SKM-1 (cell line): ENCODE data around the gene RHOT2.

Experiments used
- DNase-seq: peaks from one replicate; lab custom pipeline; 2025; ENCODE audit not compliant: unreplicated experiment; lab: John Stamatoyannopoulos, UW

RHOT2 gene

DNA sequence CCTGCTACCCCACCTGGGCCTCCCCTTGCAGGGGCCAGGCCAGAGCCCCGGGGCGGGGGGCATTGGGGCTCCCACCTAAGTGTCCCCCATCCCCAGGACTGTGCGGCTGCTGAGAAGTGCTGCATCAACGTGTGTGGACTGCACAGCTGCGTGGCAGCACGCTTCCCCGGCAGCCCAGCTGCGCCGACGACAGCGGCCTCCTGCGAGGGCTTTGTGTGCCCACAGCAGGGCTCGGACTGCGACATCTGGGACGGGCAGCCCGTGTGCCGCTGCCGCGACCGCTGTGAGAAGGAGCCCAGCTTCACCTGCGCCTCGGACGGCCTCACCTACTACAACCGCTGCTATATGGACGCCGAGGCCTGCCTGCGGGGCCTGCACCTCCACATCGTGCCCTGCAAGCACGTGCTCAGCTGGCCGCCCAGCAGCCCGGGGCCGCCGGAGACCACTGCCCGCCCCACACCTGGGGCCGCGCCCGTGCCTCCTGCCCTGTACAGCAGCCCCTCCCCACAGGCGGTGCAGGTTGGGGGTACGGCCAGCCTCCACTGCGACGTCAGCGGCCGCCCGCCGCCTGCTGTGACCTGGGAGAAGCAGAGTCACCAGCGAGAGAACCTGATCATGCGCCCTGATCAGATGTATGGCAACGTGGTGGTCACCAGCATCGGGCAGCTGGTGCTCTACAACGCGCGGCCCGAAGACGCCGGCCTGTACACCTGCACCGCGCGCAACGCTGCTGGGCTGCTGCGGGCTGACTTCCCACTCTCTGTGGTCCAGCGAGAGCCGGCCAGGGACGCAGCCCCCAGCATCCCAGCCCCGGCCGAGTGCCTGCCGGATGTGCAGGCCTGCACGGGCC lies 35.2 kb upstream of the RHOT2 start:
- DNase-seq: no peak

DNA sequence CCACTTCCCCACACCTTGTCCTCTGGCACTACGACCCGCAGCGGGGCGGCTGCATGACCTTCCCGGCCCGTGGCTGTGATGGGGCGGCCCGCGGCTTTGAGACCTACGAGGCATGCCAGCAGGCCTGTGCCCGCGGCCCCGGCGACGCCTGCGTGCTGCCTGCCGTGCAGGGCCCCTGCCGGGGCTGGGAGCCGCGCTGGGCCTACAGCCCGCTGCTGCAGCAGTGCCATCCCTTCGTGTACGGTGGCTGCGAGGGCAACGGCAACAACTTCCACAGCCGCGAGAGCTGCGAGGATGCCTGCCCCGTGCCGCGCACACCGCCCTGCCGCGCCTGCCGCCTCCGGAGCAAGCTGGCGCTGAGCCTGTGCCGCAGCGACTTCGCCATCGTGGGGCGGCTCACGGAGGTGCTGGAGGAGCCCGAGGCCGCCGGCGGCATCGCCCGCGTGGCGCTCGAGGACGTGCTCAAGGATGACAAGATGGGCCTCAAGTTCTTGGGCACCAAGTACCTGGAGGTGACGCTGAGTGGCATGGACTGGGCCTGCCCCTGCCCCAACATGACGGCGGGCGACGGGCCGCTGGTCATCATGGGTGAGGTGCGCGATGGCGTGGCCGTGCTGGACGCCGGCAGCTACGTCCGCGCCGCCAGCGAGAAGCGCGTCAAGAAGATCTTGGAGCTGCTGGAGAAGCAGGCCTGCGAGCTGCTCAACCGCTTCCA lies 34.4 kb upstream of the RHOT2 start:
- DNase-seq: no peak

DNA sequence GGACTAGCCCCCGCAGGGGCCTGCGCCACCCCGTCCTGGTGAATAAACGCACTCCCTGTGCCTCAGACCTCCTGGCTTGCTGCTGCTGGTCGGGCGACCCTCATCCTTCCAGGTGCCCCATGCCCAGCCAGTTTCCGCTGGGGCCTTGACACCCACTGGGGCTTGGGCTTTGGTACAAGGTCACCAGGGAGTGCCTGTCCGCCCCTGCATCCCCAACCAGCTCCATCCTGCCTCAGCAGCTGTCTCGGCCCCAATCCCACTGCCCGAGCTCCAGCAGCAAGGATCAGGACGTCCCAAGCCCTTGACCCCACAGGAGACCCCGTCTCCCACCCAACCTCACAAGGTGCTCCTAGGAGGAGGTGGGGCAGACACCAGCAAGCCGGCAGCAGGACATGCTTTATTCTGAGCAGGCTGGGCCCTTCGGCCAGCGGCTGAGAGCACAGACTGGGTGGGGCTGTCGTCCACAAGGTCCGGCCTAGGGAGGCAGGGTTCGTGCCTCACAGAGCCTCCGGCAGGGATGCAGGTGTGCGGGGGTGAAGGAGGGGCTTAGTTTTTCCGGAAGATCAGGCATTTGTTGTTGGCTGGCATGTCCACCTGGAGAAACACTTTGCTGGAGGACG lies 33.8 kb upstream of the RHOT2 start:
- no peak for DNase-seq

DNA sequence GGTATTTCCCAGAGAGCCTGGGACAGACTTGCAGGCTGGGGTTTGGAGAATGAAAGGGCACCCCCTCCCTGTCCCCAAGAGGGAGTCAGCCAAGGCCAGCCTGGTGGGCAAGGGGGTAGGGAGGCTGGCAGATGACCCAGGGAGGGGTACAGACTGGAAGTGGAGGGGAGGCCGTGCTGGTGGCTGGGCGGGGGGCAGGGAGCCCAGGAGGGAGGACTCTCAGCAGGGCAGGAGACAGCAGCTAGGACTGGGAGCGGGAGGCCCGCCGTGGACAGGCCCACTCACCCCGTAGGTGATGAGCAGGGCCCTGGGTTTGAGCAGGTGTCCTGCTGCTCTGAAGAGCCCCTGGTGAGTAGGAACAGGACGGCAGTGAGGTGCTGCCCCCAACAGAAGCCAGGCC lies 32.9 kb upstream of the RHOT2 start:
- DNase-seq: no peak

DNA sequence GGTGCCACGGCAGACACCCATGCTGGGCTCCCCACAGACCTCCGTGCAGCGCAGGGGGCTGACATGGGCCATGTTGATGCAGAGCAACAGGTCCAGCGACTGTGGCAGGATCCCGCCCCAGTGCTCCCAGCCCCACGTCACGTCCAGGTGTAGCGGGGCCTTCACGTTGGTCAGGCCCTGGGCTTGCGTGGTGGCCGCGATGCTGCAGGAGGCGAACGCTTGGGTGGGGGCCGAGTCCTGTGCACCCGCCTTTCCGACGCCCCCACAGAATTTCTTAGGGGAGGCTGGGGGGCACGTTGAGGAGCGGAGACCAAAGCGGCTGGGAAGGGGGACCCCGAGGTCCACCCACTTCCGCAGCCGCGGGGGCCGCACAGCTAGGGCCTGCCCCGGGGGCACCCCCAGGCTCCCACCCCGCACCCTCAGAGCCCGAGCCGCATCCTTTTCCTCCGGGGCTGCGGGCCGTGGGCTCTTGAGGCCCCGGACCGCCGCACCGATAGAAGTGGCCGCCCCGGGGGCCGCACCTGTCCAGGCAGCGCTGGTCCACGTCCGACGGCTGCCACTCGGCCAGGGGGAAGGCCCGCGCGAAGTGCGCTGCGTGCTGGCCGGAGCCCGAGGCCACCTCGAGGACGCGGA lies 32.2 kb upstream of the RHOT2 start:
- DNase-seq: no peak

DNA sequence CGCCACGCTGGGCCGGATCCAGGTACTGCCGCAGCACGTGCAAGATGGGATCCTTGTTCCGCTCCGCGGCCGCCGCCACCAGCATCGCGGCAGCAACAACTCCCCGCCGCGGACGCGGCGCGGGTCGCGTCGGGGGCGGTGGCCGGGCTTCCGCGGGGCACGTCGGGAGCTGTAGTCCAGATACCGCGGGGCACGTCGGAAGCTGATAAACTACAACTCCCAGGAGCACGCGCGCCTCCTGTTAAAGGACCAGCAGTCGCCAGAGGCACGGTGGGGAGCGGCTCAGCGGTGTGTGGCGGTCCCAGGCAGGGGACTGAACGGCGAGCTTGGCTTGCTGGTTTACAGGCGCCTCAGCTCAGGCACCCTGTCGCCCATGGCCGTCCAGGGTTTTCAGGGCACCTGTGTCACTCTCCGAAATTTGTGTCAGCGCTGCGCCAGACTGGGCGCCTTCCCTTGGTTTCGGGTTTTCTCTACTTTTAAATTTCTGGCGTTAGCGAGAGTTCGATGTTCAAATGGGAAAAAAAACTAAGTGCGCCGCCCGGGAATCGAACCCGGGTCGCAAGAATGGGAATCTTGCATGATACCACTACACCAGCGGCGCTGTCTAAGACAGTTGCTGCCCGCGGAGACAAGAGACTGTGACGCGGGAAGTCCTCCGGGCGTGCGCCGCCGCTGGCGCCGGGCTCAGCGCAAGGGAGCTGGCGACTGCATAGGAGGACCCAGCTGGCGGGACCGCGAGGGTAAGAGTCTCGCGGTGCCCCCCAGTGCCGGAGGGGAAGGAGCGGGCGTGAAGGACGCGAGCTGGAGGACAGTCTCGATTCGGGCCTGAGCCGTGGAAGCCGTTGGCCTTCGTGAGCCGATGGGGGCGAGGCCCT lies 31.5 kb upstream of the RHOT2 start, which contains the start of gene METTL26:
METTL26 (minus strand) TSS at position 100 of the 875 bp plus-strand sequence; CDS start at position 85, 15 bp downstream.
- DNase-seq: peak; percentile 87

DNA sequence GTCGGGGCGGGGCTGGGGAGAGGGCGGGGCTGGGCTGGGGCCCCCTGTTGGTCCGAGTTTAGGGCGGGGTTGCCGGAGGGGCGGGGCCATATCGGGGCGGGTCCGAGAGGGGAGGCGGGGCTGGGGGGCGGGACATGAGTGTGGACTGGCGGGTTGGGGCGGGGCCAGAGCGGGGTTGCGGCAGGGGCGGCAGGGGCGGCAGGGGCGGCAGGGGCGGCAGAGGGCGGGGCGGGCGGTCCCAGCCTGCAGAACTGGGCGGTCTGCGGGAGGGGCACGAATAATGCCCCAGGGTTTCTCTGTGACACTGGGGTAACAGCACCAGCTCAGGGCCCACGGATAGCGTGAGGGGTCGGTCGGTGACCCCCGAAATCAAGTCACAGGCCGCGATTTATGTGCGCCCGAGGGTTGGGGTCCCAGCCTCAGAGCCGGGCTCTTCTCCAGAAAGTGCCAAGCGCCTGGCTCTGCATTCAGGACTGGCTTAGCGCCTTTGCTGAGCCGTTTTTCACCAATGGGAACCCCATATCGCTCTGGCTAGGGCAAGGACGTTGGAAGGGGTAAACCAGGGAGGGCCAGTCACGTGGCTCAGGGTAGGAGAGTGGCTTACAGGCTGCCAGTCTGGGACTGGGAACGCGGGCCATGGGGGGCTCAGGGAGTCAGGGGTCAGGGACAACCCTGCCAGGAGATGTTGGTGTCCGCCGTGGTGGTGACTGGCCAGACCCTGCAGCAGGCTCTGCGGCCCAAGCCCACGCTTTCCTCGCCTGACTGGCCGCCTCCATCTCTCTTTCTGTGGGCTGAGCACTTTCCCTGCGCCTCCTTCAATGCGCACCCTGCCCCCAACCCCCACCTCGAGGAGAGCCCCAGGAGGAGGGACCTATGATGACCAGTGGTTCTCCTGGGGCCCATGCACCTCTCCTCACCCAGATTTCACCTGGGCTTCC lies 30.6 kb upstream of the RHOT2 start:
- DNase-seq: no peak

DNA sequence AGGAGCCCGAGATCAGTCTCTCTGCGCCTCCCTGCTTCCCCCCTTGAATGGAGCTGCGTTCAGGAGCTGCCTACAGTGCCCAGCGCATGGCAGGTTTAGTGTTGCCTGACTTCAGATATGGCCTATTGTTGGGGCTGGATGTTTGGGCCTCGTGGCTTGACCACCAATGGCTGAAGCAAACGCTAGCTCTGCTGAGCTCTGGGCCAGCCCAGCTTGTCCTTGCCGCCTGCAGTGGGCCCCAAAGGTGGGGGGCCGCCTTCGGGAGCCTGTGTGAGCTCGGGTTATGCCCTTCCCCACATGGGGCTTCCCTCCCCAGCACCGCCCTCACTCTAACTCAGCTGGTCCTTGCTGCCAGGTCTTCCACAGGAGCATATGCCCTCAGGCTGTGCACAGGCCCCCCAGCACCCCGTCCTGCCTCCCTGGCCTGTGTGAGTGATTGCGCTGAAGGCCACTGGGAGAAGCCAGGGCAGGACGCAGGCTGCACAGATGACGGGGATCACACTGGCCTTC lies 29.8 kb upstream of the RHOT2 start:
- no peak for DNase-seq

DNA sequence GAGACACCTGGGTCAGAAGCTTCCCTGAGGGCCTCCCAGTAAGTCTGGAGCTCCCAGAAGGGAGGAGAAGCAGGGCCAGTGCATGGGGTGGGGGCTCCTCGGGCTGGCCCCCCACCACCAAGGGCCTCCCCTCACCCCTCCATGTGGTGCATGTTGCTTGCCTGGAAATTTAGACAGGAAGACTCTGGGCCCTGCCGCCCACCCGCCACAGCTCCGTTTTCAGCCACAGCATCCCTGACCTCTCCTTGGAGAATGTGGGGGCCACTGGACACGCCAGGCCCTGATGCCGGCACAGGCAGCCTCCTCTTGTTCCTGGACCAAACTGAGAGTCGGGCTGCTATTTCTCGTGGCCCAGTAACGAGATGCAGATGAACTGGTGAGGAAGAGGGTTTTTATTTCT lies 29.1 kb upstream of the RHOT2 start:
- DNase-seq: no peak

DNA sequence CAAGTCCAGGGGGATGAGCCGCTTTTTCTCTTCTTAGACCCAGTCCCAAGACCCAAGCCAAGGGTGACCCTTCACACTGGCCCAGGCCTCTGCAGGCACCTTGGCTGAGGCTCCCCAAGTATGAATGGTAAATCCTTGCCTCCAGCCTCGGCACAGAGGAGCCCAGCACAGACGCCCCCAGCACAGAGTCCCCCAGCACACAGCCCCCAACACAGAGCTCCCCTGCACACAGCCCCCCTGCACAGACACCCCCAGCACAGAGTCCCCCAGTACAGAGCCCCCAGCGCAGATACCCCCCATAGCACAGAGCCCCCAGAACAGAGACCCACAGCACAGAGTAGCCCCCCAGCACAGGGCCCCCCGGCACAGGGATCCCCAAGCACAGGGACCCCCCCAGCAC lies 27.3 kb upstream of the RHOT2 start:
- no peak for DNase-seq

DNA sequence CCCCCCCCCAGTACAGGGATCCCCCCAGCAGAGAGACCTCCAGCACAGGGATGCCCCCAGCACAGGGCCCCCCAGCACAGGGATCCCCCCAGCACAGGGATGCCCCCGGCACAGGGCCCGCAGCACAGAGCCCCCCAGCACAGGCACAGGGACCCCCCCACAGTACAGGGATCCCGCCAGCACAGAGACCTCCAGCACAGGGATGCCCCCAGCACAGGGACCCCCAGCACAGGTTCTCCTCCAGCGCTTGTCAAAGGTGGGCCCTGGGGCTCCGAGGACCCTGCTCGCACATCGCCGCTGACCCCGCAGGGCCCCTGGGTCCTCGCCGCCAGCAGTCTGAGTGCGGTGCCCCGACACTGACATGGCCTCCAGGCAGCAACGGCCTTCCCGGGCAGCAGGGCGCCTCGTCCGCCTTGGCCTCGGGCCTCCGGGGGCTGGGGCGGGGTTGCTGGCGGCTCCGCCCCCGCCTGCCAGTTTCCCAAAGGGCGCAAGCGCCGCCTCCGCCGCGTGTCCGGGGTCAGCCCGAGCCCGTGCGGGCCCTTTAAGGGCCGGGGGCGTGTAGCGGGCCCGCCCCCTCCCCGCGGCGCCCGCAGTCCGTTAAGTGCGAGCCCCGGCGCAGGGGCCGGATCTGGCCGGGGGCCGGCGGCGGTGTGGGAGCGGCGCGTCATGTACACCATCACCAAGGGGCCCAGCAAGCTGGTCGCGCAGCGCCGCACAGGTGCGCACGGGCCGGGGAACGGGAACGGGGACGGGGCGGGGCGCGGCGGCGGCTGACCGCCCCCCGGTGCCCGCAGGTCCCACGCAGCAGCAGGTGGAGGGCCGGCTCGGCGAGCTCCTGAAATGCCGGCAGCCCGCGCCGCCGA lies 26.4 kb upstream of the RHOT2 start, which contains the start of gene MCRIP2:
MCRIP2 (plus strand) TSS at position 503 of the 863 bp plus-strand sequence; CDS start at position 667, 164 bp downstream.
- peak; percentile 56 for DNase-seq

DNA sequence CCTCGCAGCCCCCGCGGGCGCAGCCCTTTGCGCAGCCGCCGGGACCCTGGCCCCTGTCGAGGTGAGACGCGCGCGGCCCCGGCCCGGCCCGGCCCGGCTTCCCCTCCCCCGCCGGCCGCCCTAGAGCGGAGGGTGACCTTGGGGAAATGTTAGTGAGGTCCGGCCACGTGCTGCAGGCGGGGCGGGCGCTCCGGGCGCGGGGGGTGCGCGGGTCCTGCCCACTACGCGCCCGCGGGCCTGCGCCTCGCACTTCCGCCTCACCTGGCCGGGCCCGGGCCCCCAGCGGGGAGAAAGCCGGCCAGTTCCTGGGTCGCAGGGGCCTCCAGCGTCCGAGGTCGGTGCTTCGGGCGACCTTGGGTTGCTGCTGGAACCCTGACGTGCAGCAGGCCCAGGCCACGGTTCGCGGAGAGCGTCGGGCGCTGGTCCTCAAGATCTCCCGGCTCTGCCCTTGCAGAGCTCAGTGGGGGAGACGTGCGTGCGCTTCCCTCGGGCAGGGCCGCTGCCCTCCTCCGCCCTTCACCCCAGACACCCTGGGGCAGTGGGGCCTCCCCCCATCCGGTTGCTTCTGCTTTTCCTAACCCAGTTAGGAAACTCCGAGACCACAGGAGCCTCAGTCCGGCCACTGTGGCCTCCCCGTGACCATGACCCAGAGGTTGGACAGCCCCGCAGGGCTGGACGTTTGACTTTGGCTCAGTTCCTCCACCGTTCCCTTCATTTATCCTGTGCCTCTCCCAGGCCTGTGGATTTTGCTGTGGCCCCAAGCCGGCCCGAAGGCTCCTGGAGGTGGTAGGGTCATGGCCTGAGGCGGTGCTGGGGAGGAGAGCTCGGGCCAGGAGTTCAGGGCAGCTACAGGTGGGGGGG lies 25.5 kb upstream of the RHOT2 start:
- peak; percentile 58 for DNase-seq

DNA sequence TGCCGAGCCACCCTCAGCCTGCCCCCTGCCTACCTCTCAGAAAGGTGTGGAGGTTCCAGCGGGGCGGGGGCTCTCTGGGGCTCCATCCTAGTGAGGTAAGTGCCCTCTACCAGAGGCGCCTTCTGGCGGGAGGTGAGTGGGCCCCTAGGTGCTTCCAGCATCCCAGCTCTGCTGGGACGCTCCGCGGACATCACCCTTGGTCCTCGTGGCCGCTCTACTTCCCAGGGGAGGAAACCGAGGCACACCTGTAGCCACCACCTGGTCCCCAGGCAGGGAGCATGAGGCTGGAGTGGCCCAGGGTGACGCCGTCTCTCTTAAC lies 24.9 kb upstream of the RHOT2 start:
- DNase-seq: no peak

DNA sequence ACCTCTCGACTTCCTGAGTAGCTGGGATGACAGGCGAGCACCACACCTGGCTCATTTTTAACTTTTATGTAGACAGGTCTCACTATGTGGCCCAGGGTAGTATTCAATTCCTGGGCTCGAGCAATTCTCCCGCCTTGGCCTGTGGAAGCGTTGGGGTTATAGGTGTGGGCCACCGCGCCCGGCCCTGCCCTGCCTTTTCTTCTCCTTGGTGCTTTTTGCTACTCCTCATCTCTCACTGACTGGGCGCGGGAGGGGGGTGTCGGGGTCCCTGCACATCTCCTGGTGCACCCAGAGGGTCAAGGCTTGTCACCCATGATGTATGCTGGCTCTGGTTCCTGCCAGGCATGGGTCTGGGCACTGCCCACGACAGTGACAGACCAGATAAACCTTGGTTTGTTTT lies 23.4 kb upstream of the RHOT2 start:
- no peak for DNase-seq

DNA sequence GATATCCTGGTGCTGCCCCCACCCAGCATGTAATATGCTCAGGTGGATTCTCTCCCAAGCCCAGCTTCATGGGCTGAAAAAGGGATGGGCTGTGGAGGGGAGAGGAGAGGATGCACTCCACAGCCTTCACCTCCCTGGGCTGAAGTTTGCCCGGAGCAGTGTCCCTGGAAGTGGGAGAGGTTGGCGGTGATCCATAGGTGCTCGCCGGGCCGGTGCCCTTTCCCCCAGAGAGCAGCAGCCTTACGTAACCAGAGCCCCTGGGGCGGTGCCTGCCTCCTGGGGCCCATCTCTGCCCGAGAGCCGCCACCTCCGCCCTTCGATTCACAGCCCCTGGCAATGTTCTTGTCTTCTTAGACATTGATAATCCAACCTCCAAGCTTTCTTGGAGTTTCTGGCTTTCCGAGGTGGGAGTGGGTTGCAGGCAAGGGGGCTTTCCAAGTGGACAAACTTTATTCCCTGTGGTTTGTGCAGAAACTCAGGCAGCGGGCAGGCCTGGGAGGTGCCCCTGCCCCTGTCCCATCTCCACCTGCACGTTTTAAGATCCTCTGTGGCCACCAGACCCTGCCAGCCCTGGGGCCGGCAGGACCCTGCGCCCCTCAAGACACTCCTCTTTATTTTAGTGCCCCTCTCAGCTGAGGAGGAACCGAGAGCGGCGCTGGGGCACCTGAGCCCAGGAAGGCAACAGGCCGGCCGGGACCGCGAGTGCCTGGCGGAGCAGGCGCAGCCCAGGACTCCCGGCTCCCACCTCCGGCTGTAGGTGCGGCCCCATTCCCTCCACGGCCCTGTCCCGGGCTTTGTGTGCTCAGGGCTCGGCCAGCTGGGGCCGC lies 21.9 kb upstream of the RHOT2 start:
- DNase-seq: no peak

DNA sequence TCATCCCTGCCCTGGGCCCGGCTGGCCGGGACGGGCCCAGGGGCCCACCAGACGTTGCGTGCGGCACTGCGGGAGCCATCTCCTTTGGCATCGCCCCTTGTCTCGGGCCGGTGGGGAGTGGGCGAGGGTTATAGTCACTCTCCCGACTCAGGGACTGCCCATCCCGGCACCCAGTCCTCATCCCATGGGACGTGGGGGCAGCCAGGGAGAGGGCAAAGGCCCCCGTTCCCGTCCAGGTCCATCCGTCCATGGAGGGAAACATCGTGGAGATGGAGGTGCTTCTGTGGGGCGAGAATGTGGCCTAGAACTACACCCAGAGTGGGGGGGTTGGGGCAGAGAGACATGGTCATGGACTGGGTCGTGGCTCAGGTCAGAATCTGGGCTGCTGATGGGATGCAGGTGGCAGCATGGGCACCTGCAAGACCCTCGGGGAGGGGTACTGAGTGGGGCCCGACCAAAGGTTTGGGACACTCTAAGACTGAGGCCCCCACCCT lies 21.2 kb upstream of the RHOT2 start:
- no peak for DNase-seq
